Measurements from ENCODE around the gene ATG13. TPM values are rescaled to one million over a fixed set of nuclear protein-coding genes. Genes with fewer than 3 reads are reported as not detected.

Gene ATG13
- polyA plus RNA-seq, 1 donor (not counting 4 experiments of a cell fraction or from before 2014, with no cell fraction given), result 33.3 TPM

GRCh38 chr11:46574656-46575055 is 42.7 kb upstream of the ATG13 start:
- H3K4me3 ChIP-seq (ENCODE audit: control insufficient read depth in 2 of 3, extremely low read depth in 1 of 3, insufficient read depth in 2 of 3, low read depth in 1 of 3, low read length in 3 of 3), result no peak overlapping the region
- dilution Hi-C loops (cut with MboI; ENCODE audit: extremely low pct_ligation_motif_present, low sequenced_read_pairs), result no loop called here
- peaks cover 2% of the 10 kb centered on the region for H4K20me1 ChIP-seq (ENCODE audit: control insufficient read depth, extremely low read depth, insufficient read depth, low read length)
- no peaks in the 10 kb centered on the region for H3K9me1 ChIP-seq (ENCODE audit: control insufficient read depth, extremely low read depth, insufficient read depth, low read length)
- H2AFZ ChIP-seq (ENCODE audit: control insufficient read depth, low read length), result no peak overlapping the region
- H3K9me3 ChIP-seq (ENCODE audit: control insufficient read depth, low read depth, low read length), result no peaks in the 10 kb centered on the region
- H3K36me3 ChIP-seq (ENCODE audit: control insufficient read depth in 2 of 2, extremely low read depth in 1 of 2, insufficient read depth in 2 of 2, low read length in 2 of 2), result no peaks in the 10 kb centered on the region
- H3K4me1 ChIP-seq (ENCODE audit: control insufficient read depth, extremely low read depth, insufficient read depth, low read length), result peaks cover 7% of the 10 kb centered on the region
- H3K27ac ChIP-seq (ENCODE audit: control insufficient read depth, insufficient read depth, low read length), result no peak overlapping the region
- DNase-seq (ENCODE audit: low read depth, low spot score), result no peak
- TF ChIP-seq CTCF (optimal IDR thresholded peaks at IDR 0.05 in 1 of 3, IDR thresholded peaks at IDR 0.05 in 1 of 3, conservative IDR thresholded peaks at IDR 0.05 in 1 of 3; ENCODE audit: extremely low read depth in 1 of 3, insufficient read depth in 2 of 3, low read length in 3 of 3) (no peak), EZH2 (IDR thresholded peaks at IDR 0.05; ENCODE audit: low read length) (no peak)
- no peak overlapping the region for H3K4me2 ChIP-seq (ENCODE audit: control insufficient read depth, extremely low read depth, insufficient read depth, low read depth, low read length)
- FAIRE-seq, result no peak
- H3K27me3 ChIP-seq (ENCODE audit: control insufficient read depth, extremely low read depth, insufficient read depth, low read length), result no peaks in the 10 kb centered on the region
- no peak overlapping the region for H3K9ac ChIP-seq (ENCODE audit: control insufficient read depth, extremely low read depth, insufficient read depth, low read length)
- H3K79me2 ChIP-seq (ENCODE audit: control insufficient read depth, insufficient read depth, low read length), result peaks cover 75% of the 10 kb centered on the region

GRCh38 chr11:46577058-46577457 is 40.3 kb upstream of the ATG13 start:
- Histone ChIP-seq H3K9me1 (ENCODE audit: control insufficient read depth, extremely low read depth, insufficient read depth, low read length) (no peaks in the 10 kb centered on the region), H3K4me3 (ENCODE audit: control insufficient read depth in 2 of 3, extremely low read depth in 1 of 3, insufficient read depth in 2 of 3, low read depth in 1 of 3, low read length in 3 of 3) (no peak overlapping the region), H3K9ac (ENCODE audit: control insufficient read depth, extremely low read depth, insufficient read depth, low read length) (no peak overlapping the region), H3K27me3 (ENCODE audit: control insufficient read depth, extremely low read depth, insufficient read depth, low read length) (no peaks in the 10 kb centered on the region), H3K27ac (ENCODE audit: control insufficient read depth, insufficient read depth, low read length) (no peak overlapping the region), H3K79me2 (ENCODE audit: control insufficient read depth, insufficient read depth, low read length) (peaks cover 75% of the 10 kb centered on the region), H2AFZ (ENCODE audit: control insufficient read depth, low read length) (no peak overlapping the region), H3K4me1 (ENCODE audit: control insufficient read depth, extremely low read depth, insufficient read depth, low read length) (no peaks in the 10 kb centered on the region), H4K20me1 (ENCODE audit: control insufficient read depth, extremely low read depth, insufficient read depth, low read length) (peaks cover 8% of the 10 kb centered on the region), H3K4me2 (ENCODE audit: control insufficient read depth, extremely low read depth, insufficient read depth, low read depth, low read length) (no peak overlapping the region), H3K9me3 (ENCODE audit: control insufficient read depth, low read depth, low read length) (no peaks in the 10 kb centered on the region), H3K36me3 (ENCODE audit: control insufficient read depth in 2 of 2, extremely low read depth in 1 of 2, insufficient read depth in 2 of 2, low read length in 2 of 2) (no peaks in the 10 kb centered on the region)
- dilution Hi-C loops (cut with MboI; ENCODE audit: extremely low pct_ligation_motif_present, low sequenced_read_pairs), result no loop called here
- no peak for DNase-seq (ENCODE audit: low read depth, low spot score)
- TF ChIP-seq CTCF (optimal IDR thresholded peaks at IDR 0.05 in 1 of 3, IDR thresholded peaks at IDR 0.05 in 1 of 3, conservative IDR thresholded peaks at IDR 0.05 in 1 of 3; ENCODE audit: extremely low read depth in 1 of 3, insufficient read depth in 2 of 3, low read length in 3 of 3) (no peak), EZH2 (IDR thresholded peaks at IDR 0.05; ENCODE audit: low read length) (no peak)
- no peak for FAIRE-seq

Measured in keratinocyte (primary cell).